IPS-15b (cell line): Measurements from ENCODE around the gene LRRC37A.
"Not testable (repeated sequence)": the region's sequence is repeated elsewhere in the genome, so short reads cannot be mapped to it uniquely, and the experiment has no call there.

Experiments used
- H3K27me3 ChIP-seq: one replicate; pipeline ENCODE4 v1.6.1; 2013; ENCODE audit warnings: low read length; ENCODE audit not compliant: control insufficient read depth, insufficient read depth
- H3K36me3 ChIP-seq: one replicate; pipeline ENCODE4 v1.6.1; 2013; ENCODE audit warnings: low read length; ENCODE audit not compliant: control insufficient read depth, insufficient read depth
- H3K4me1 ChIP-seq: one replicate; pipeline ENCODE4 v1.6.1; 2013; ENCODE audit warnings: mild to moderate bottlenecking, low read length; ENCODE audit not compliant: control insufficient read depth, insufficient read depth
- H3K4me3 ChIP-seq: one replicate; pipeline ENCODE4 v1.5.1; 2013; ENCODE audit warnings: low read depth, low read length
- H3K9ac ChIP-seq: one replicate; pipeline ENCODE4 v1.6.1; 2013; ENCODE audit warnings: low read depth, mild to moderate bottlenecking, low read length
- H3K9me3 ChIP-seq: one replicate; pipeline ENCODE4 v1.6.1; 2013; ENCODE audit warnings: mild to moderate bottlenecking, low read length; ENCODE audit not compliant: control insufficient read depth, insufficient read depth

The LRRC37A gene

GRCh38 chr17:46270032-46270431, 24.9 kb upstream of the LRRC37A start:
- Histone ChIP-seq H3K4me1 (no peaks in the 10 kb centered on the region), H3K27me3 (peaks cover 35% of the 10 kb centered on the region), H3K36me3 (no peaks in the 10 kb centered on the region), H3K9ac (no peak overlapping the region), H3K4me3 (no peak overlapping the region), H3K9me3 (no peaks in the 10 kb centered on the region)

DNA sequence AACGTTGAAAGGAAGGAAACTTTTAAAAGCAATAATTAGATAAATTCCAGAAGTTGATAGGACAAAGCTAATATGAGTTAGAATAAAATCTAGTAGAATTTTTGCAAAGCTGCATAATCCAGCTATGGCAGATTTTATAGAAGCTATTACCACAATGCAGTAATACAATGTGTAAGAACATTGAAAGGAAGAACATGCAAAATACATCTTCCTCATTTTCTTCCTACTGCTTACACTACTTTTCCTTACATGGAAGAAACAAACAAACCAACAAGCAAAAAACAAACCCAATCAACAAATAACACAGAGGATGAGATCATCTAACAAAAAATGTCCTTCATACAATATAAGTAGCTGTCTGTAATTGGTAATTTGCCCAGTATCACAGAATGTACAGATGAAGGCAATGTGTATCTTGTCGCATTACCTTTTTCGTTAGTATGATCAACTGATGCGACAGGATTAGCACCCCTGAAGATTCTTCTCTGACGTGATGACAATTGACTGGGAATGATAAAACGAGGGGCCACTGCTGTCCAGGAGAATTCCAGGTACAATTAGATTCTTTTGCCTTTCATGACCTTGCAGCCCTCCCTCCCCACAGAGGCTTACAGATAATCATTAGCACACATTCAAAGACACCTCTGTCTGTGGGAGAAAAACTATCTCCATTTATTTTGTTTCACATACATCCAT, 21.2 kb upstream of the LRRC37A start:
- Histone ChIP-seq H3K9me3 (no peaks in the 10 kb centered on the region), H3K36me3 (no peaks in the 10 kb centered on the region), H3K4me1 (no peaks in the 10 kb centered on the region), H3K4me3 (no peak overlapping the region), H3K27me3 (peaks cover 2% of the 10 kb centered on the region), H3K9ac (no peak overlapping the region)

GRCh38 chr17:46274238-46274637, 20.7 kb upstream of the LRRC37A start:
- H3K4me1 ChIP-seq, result no peaks in the 10 kb centered on the region

DNA sequence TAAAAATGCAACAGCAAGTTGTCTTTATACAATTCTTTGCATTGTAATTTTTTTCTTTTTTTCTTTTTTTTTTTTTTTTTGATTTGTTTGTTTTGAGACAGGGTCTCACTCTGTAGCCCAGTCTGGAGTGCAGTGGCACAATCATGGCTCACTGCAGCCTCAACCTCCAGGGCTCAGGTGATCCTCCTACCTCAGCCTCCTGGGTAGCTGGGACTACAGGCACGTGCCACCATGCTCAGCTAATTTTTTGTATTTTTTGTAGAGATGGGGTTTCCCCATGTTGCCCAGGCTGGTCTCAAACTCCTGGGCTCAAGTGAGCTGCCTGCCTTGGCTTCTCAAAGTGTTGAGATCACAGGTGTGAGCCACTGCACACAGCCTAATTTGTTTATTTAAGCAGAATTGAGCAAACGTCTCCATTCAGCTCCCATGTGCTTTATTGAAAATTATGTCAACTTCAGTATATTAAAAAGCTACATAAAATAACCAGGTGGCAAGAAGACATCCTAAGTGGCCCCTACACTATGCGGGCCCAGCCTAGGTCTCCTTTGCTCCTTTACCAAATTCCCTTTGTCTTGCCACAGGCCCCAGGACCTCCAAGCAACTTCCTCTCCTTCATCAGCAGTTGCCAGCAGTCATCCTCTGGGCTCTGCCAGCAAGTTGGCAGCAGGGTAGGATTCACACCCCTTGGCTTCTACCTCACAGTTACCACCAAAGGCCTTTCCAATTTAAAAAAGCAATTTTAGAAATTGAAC, 18.0 kb upstream of the LRRC37A start:
- not testable (repeated sequence) for H3K9me3 ChIP-seq, H3K4me1 ChIP-seq, H3K27me3 ChIP-seq, H3K4me3 ChIP-seq, H3K9ac ChIP-seq, H3K36me3 ChIP-seq

More at GRCh38 chr17:46274238-46274637, 20.7 kb upstream of the LRRC37A start:
- Histone ChIP-seq H3K27me3 (no peaks in the 10 kb centered on the region), H3K9ac (no peak overlapping the region), H3K9me3 (no peaks in the 10 kb centered on the region), H3K4me3 (no peak overlapping the region), H3K36me3 (no peaks in the 10 kb centered on the region)

- not testable (repeated sequence) for H3K27me3 ChIP-seq, H3K36me3 ChIP-seq, H3K4me1 ChIP-seq, H3K9ac ChIP-seq, H3K9me3 ChIP-seq, H3K4me3 ChIP-seq
Observed at GRCh38 chr17:46281336-46281735, 13.6 kb upstream of the LRRC37A start.

GRCh38 chr17:46282635-46283034, 12.3 kb upstream of the LRRC37A start:
- H3K9me3 ChIP-seq, H3K27me3 ChIP-seq, H3K9ac ChIP-seq, H3K36me3 ChIP-seq, H3K4me3 ChIP-seq, H3K4me1 ChIP-seq: not testable (repeated sequence)

DNA sequence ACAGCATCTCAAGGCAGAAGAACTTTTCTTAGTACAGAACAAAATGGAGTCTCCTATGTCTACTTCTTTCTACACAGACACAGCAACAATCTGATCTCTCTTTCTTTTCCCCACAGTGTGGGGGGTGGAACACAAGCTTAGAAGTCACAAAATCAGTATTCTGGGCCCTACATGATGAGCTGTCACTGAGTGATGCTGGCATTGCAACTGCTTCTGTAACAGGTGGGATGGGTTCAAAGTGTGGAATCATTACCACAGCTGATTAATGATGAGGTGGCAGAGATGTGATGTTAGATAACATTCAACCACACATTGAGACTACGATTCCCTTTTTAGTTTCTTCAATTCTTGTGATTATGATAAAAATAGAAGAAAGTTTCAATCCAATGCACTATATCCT, 10.5 kb upstream of the LRRC37A start:
- H3K9me3 ChIP-seq, H3K4me1 ChIP-seq, H3K4me3 ChIP-seq, H3K36me3 ChIP-seq, H3K9ac ChIP-seq, H3K27me3 ChIP-seq: not testable (repeated sequence)

DNA sequence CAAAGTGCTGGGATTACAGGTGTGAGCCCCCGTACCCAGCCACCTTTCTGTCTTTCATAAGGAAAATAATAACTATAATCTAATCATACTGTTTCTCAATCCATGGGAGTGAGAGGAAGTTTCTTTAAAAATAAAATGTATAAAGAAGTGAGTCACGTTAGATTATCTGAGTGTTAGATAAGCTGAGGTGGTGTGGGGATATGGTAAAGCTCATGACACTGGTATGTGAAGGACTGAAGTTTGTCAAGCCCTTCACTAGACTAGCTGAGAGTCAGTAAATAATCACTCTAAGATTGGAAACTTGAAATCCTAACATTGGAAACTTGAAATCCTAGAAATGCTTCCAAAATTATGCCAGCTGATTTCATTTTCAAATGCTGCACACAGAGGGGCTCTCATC, 9.4 kb upstream of the LRRC37A start:
- H3K27me3 ChIP-seq, H3K36me3 ChIP-seq, H3K9me3 ChIP-seq, H3K4me3 ChIP-seq, H3K4me1 ChIP-seq, H3K9ac ChIP-seq: not testable (repeated sequence)

DNA sequence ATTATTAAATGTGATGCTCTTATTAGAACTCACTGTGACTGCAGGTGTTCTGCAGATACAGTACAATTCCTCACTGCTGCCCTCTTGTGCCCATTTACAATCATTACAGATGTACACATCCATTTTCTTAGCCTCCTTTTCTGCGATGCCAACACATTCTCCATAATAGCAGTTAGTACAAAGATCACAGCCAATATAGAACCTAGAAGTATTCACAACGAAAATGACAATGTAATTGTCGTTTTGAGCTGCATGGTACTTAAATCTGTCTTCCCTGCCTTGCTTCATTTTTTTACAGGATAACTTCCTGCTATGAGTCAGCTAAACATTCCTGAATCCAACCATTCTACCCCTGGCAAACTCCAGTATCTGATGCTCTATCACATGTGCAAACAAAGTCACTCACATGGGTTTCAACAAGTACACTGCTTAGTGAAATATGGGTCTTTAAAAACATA, 8.1 kb upstream of the LRRC37A start:
- H3K36me3 ChIP-seq, H3K9ac ChIP-seq, H3K4me1 ChIP-seq, H3K4me3 ChIP-seq, H3K27me3 ChIP-seq, H3K9me3 ChIP-seq: not testable (repeated sequence)

- not testable (repeated sequence) for H3K27me3 ChIP-seq, H3K9me3 ChIP-seq
Observed at GRCh38 chr17:46287587-46287986, 7.3 kb upstream of the LRRC37A start.

DNA sequence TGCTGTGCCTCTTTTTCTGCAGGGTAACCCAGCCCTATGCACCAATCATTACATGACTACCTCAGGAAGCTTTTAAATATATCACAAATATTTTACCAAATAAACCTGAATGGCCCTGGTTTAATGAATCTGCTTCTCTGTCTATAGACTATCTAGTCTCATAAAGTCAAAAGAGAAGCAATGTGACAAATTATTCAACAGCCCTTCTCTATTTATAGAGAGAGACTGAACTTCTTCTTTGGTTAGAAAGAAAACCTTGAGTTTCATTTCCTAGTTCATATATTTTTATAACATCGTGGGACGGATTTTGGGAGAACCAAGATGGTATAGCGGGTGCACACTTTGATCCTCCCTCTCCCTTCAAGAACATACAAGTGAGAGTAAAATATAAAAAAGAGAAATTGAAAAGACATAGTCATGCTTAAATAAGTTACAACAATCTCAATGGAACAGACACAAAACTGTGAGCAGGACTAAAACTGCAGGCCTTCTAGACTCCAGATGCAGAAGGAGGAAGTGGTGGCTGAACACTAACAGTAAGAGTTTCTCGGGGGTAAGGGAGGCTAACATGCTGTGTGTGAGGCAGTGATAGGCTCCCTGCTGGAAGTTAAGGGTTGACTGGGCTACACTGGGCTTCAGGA, 3.9 kb upstream of the LRRC37A start:
- not testable (repeated sequence) for H3K27me3 ChIP-seq, H3K36me3 ChIP-seq, H3K4me3 ChIP-seq, H3K9ac ChIP-seq, H3K4me1 ChIP-seq, H3K9me3 ChIP-seq

More at GRCh38 chr17:46287587-46287986, 7.3 kb upstream of the LRRC37A start:
- H3K9ac ChIP-seq, H3K36me3 ChIP-seq, H3K4me1 ChIP-seq, H3K4me3 ChIP-seq: not testable (repeated sequence)

GRCh38 chr17:46291618-46292017, 3.3 kb upstream of the LRRC37A start:
- not testable (repeated sequence) for H3K36me3 ChIP-seq, H3K9ac ChIP-seq, H3K4me3 ChIP-seq, H3K9me3 ChIP-seq, H3K4me1 ChIP-seq, H3K27me3 ChIP-seq
